ENCODE measurements around the gene KREMEN1. TPM values are rescaled to one million over a fixed set of nuclear protein-coding genes. Genes with fewer than 3 reads are reported as not detected.

The KREMEN1 gene
- total and polyA plus RNA-seq, 10 of the 15 experiments (the other 5 are each of a cell fraction or from before 2014, with no cell fraction given) = 0.10 to 2.5 (median 0.20) TPM; not detected in 1

DNA sequence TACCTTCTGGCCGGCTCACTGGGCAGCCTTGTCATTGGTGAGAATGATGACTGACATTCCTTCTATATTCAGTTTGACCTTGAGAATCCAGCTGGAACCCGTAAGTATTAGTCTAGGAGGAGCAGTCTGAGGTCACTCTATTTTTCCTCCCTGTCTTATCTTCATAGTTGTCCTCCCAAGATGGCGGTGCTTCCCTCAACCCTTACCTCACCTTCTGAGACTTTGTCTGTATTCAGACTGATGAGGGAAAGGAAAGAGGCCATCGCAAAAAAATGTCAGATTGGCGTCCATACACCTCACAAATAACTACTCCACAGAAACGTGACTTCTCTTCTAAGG, 6.0 kb downstream of the KREMEN1 start:
- no peak for ATAC-seq
- Histone ChIP-seq H3K79me2 (ENCODE audit: control insufficient read depth, insufficient read depth, low read length) (no peaks in the 10 kb centered on the region), H3K27me3 (replicated peaks in 1 of 2; ENCODE audit: control insufficient read depth in 2 of 2, insufficient read depth in 2 of 2, low read length in 1 of 2) (peaks cover 2 to 9% of the 10 kb centered on the region in 2 experiments; a peak in 3 of 4 replicates), H3K36me3 (ENCODE audit: control insufficient read depth in 2 of 2, insufficient read depth in 2 of 2, low read length in 1 of 2) (no peaks in the 10 kb centered on the region), H4K20me1 (ENCODE audit: control insufficient read depth, insufficient read depth) (no peaks in the 10 kb centered on the region), H2AFZ (ENCODE audit: control insufficient read depth, low read depth, low read length) (no peak overlapping the region), H3K4me1 (ENCODE audit: control insufficient read depth, insufficient read depth, low read length) (0 out of 2 replicates have a peak, but pooled peaks cover 2% of the 10 kb centered on the region), H3K4me3 (no peak overlapping the region), H3K27ac (ENCODE audit: control insufficient read depth, insufficient read depth) (no peak overlapping the region), H3K9me3 (replicated peaks; ENCODE audit: control insufficient read depth, insufficient read depth, low read length) (no peaks in the 10 kb centered on the region), H3K9ac (ENCODE audit: control insufficient read depth, insufficient read depth, low read length) (no peak overlapping the region), H3K4me2 (ENCODE audit: control insufficient read depth, insufficient read depth) (no peak overlapping the region)
- SMC1A ChIA-PET (ENCODE audit: uncharacterized antibody, unreplicated experiment) = interaction anchor here (1.1 to 2.1 kb wide), 3 partner anchors 75 to 231 kb away, joined by 4 to 5 read pairs (median 4); no protein-coding TSS in a partner anchor
- RAD21 ChIA-PET (ENCODE audit: unreplicated experiment) = interaction anchor here (1.7 kb wide), 1 partner anchor 75 kb away, joined by 4 read pairs; no protein-coding TSS in a partner anchor
- CTCF ChIA-PET = interaction anchor here (0.6 to 3.2 kb wide), 4 partner anchors 26 to 318 kb away, joined by 3 to 14 read pairs (median 4); no protein-coding TSS in a partner anchor
- intact Hi-C loops (cut with micrococcal nuclease; ENCODE audit: unreplicated experiment) = loop anchor here (5.0 kb wide), 2 partner anchors 73 to 123 kb away; no protein-coding TSS in a partner anchor
- in situ Hi-C loops (cut with MboI) = no loop called here
- TF ChIP-seq WRNIP1 (IDR thresholded peaks at IDR 0.05; ENCODE audit: borderline replicate concordance, low read depth, low read length) = no peak
- no peak for DNase-seq (ENCODE audit: low read depth, low spot score)
- WGBS (ENCODE audit: insufficient coverage, insufficient replicate concordance, low lambda C conversion rate, missing lambda C conversion rate) = 53% methylated on average over 6 of the region's 6 CpGs
- BruUV-seq (replicated peaks) = no TSS peak
- no peak for FAIRE-seq
- POLR2A ChIA-PET = interaction anchor here (0.6 kb wide), 3 partner anchors 33 to 107 kb away, joined by 3 read pairs; no protein-coding TSS in a partner anchor

DNA sequence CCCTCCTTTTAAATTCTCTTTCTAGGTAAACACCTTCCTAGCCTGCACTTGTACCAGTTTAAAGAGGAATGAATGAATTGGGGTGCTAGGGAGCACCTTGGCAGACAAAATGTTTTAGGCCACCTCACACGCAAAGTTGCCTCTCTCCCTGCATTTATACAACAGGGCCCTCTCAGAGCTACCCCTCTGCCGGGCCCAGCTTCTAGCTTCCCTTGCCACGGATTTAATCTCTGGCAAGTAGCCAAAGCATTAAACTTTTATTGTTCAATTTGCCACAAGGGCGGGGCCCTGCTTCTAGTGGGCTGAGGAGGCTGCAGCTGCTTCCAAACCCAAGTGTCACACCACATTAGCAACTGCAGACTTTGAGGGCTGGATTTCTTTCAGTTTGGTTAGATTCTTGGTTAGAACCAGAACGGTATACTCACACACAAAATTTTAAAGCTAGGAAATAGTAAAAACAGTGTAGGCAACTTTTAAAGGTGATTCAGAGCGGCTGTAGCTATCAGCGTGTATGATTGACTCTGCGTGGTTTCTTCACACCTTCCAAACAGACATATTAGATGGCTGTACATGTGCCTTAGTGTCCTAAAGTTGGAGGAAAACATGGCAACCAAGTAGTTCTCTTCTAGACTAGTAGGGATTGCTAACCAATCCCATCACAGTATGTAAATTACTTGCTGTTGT, 6.5 kb downstream of the KREMEN1 start:
- no peak for FAIRE-seq
- TF ChIP-seq JUND (IDR thresholded peaks at IDR 0.05; ENCODE audit: low read depth, low read length) (no peak), SMAD1 (IDR thresholded peaks at IDR 0.05; ENCODE audit: low read depth, partially characterized antibody) (peak; percentile 28)
- SMC1A ChIA-PET (ENCODE audit: uncharacterized antibody, unreplicated experiment) = interaction anchor here (1.1 to 1.5 kb wide), 3 partner anchors 12 to 74 kb away, joined by 4 to 5 read pairs (median 5); no protein-coding TSS in a partner anchor
- no TSS peak for BruUV-seq (replicated peaks)
- no peak for ATAC-seq
- intact Hi-C loops (cut with micrococcal nuclease; ENCODE audit: unreplicated experiment) (loop anchor here (5.0 kb wide), 2 partner anchors 73 to 123 kb away; no protein-coding TSS in a partner anchor), in situ Hi-C loops (cut with MboI) (no loop called here)
- CTCF ChIA-PET = interaction anchor here (0.7 to 3.2 kb wide), 2 partner anchors 75 to 318 kb away, joined by 3 to 14 read pairs; no protein-coding TSS in a partner anchor
- POLR2A ChIA-PET = interaction anchor here (0.6 kb wide), 1 partner anchor 32 kb away, joined by 3 read pairs; no protein-coding TSS in a partner anchor
- Histone ChIP-seq H4K20me1 (ENCODE audit: control insufficient read depth, insufficient read depth) (no peaks in the 10 kb centered on the region), H3K4me3 (no peak overlapping the region), H3K9ac (ENCODE audit: control insufficient read depth, insufficient read depth, low read length) (no peak overlapping the region), H3K27ac (ENCODE audit: control insufficient read depth, insufficient read depth) (no peak overlapping the region), H3K36me3 (ENCODE audit: control insufficient read depth in 2 of 2, insufficient read depth in 2 of 2, low read length in 1 of 2) (no peaks in the 10 kb centered on the region), H3K9me3 (replicated peaks; ENCODE audit: control insufficient read depth, insufficient read depth, low read length) (no peaks in the 10 kb centered on the region), H3K4me2 (ENCODE audit: control insufficient read depth, insufficient read depth) (no peak overlapping the region), H3K79me2 (ENCODE audit: control insufficient read depth, insufficient read depth, low read length) (no peaks in the 10 kb centered on the region), H3K4me1 (ENCODE audit: control insufficient read depth, insufficient read depth, low read length) (0 out of 2 replicates have a peak, but pooled peaks cover 3% of the 10 kb centered on the region), H3K27me3 (replicated peaks in 1 of 2; ENCODE audit: control insufficient read depth in 2 of 2, insufficient read depth in 2 of 2, low read length in 1 of 2) (peaks cover 0 to 4% of the 10 kb centered on the region in 2 experiments; a peak in 2 of 4 replicates), H2AFZ (ENCODE audit: control insufficient read depth, low read depth, low read length) (no peak overlapping the region)
- WGBS (ENCODE audit: insufficient coverage, insufficient replicate concordance, low lambda C conversion rate, missing lambda C conversion rate) = 50% methylated on average over 8 of the region's 8 CpGs
- RAD21 ChIA-PET (ENCODE audit: unreplicated experiment) = no interaction called here
- DNase-seq (ENCODE audit: low read depth, low spot score) = no peak
